ENCODE results near the gene ITGAL.
A peak's percentile ranks its signal among the peaks of the same experiment; 100 is the strongest.

ITGAL gene

GRCh38 chr16:30557707-30557956 lies 85.1 kb downstream of the ITGAL start:
- Mint-ChIP-seq H3K27me3 (no peaks in the 10 kb centered on the region), H3K4me3 (peak overlapping the region; percentile 91), H3K27ac (peak overlapping the region; percentile 94), H3K36me3 (peaks cover 4% of the 10 kb centered on the region), H3K9me3 (no peaks in the 10 kb centered on the region), H3K4me1 (peaks cover 51% of the 10 kb centered on the region)

- no peaks in the 10 kb centered on the region for H3K9me3 Mint-ChIP-seq
- H3K4me1 Mint-ChIP-seq = peaks cover 46% of the 10 kb centered on the region
- peak within 1 kb of the TSS; percentile 94 for H3K27ac Mint-ChIP-seq
- no peaks in the 10 kb centered on the region for H3K27me3 Mint-ChIP-seq
- peak within 1 kb of the TSS; percentile 91 for H3K4me3 Mint-ChIP-seq
- H3K36me3 Mint-ChIP-seq = peaks cover 4% of the 10 kb centered on the region
These were observed 85.6 kb downstream of the ITGAL start, which contains the start of gene ZNF764 for GRCh38 chr16:30557957-30558788. ZNF764 (minus strand) TSS chr16:30558374; CDS start chr16:30558182, 192 bp downstream.

- no peaks in the 10 kb centered on the region for H3K9me3 Mint-ChIP-seq
These were observed 86.3 kb downstream of the ITGAL start for GRCh38 chr16:30558789-30559377.

GRCh38 chr16:30559690-30560089 lies 87.1 kb downstream of the ITGAL start:
- H3K27me3 Mint-ChIP-seq = no peaks in the 10 kb centered on the region
- H3K36me3 Mint-ChIP-seq = no peaks in the 10 kb centered on the region
- H3K27ac Mint-ChIP-seq = peak overlapping the region; percentile 81
- peaks cover 33% of the 10 kb centered on the region for H3K4me1 Mint-ChIP-seq
- H3K4me3 Mint-ChIP-seq = no peak overlapping the region
- H3K9me3 Mint-ChIP-seq = no peaks in the 10 kb centered on the region

More at GRCh38 chr16:30558789-30559377, 86.3 kb downstream of the ITGAL start:
- Mint-ChIP-seq H3K36me3 (no peaks in the 10 kb centered on the region), H3K27ac (peak overlapping the region; percentile 87), H3K4me1 (peaks cover 39% of the 10 kb centered on the region), H3K27me3 (no peaks in the 10 kb centered on the region), H3K4me3 (peak overlapping the region; percentile 91)

GRCh38 chr16:30561089-30561816 lies 88.7 kb downstream of the ITGAL start:
- Mint-ChIP-seq H3K27ac (peak overlapping the region; percentile 84), H3K36me3 (no peaks in the 10 kb centered on the region), H3K4me1 (peaks cover 29% of the 10 kb centered on the region), H3K4me3 (peak overlapping the region; percentile 85), H3K27me3 (no peaks in the 10 kb centered on the region), H3K9me3 (no peaks in the 10 kb centered on the region)

- no peaks in the 10 kb centered on the region for H3K27me3 Mint-ChIP-seq
- H3K4me1 Mint-ChIP-seq = peaks cover 31% of the 10 kb centered on the region
- no peak overlapping the region for H3K27ac Mint-ChIP-seq
These were observed 89.5 kb downstream of the ITGAL start for GRCh38 chr16:30562021-30562420.

GRCh38 chr16:30565526-30565925 lies 93.0 kb downstream of the ITGAL start:
- no peaks in the 10 kb centered on the region for H3K27me3 Mint-ChIP-seq
- H3K4me3 Mint-ChIP-seq = no peak overlapping the region
- H3K4me1 Mint-ChIP-seq = peaks cover 37% of the 10 kb centered on the region
- H3K36me3 Mint-ChIP-seq = no peaks in the 10 kb centered on the region
- H3K9me3 Mint-ChIP-seq = no peaks in the 10 kb centered on the region
- no peak overlapping the region for H3K27ac Mint-ChIP-seq

More at GRCh38 chr16:30562021-30562420, 89.5 kb downstream of the ITGAL start:
- H3K9me3 Mint-ChIP-seq = no peaks in the 10 kb centered on the region
- H3K4me3 Mint-ChIP-seq = peak overlapping the region; percentile 85
- H3K36me3 Mint-ChIP-seq = no peaks in the 10 kb centered on the region

- Mint-ChIP-seq H3K4me1 (peaks cover 38% of the 10 kb centered on the region), H3K9me3 (no peaks in the 10 kb centered on the region), H3K36me3 (no peaks in the 10 kb centered on the region), H3K27ac (peak overlapping the region; percentile 33), H3K27me3 (no peaks in the 10 kb centered on the region), H3K4me3 (no peak overlapping the region)
These were observed 93.4 kb downstream of the ITGAL start for GRCh38 chr16:30565984-30566383.

- Mint-ChIP-seq H3K4me1 (peaks cover 35% of the 10 kb centered on the region), H3K4me3 (no peak overlapping the region), H3K36me3 (no peaks in the 10 kb centered on the region), H3K27ac (peak overlapping the region; percentile 33), H3K27me3 (no peaks in the 10 kb centered on the region), H3K9me3 (no peaks in the 10 kb centered on the region)
These were observed 94.0 kb downstream of the ITGAL start for GRCh38 chr16:30566531-30566930.

- H3K27ac Mint-ChIP-seq = peak overlapping the region; percentile 98
- H3K9me3 Mint-ChIP-seq = no peaks in the 10 kb centered on the region
- no peaks in the 10 kb centered on the region for H3K36me3 Mint-ChIP-seq
- H3K4me3 Mint-ChIP-seq = peak overlapping the region; percentile 81
- peaks cover 38% of the 10 kb centered on the region for H3K4me1 Mint-ChIP-seq
- H3K27me3 Mint-ChIP-seq = no peaks in the 10 kb centered on the region
These were observed 94.8 kb downstream of the ITGAL start for GRCh38 chr16:30567160-30567990.

GRCh38 chr16:30567991-30568638 lies 95.6 kb downstream of the ITGAL start:
- no peaks in the 10 kb centered on the region for H3K36me3 Mint-ChIP-seq
- H3K27ac Mint-ChIP-seq = peak overlapping the region; percentile 98
- H3K27me3 Mint-ChIP-seq = no peaks in the 10 kb centered on the region
- H3K9me3 Mint-ChIP-seq = no peaks in the 10 kb centered on the region
- peaks cover 41% of the 10 kb centered on the region for H3K4me1 Mint-ChIP-seq
- H3K4me3 Mint-ChIP-seq = peak overlapping the region; percentile 81

GRCh38 chr16:30569281-30569680 lies 96.7 kb downstream of the ITGAL start:
- H3K9me3 Mint-ChIP-seq = no peaks in the 10 kb centered on the region

GRCh38 chr16:30569746-30570635 lies 97.4 kb downstream of the ITGAL start:
- Mint-ChIP-seq H3K27me3 (no peaks in the 10 kb centered on the region), H3K36me3 (no peaks in the 10 kb centered on the region), H3K4me1 (peaks cover 45% of the 10 kb centered on the region), H3K9me3 (no peaks in the 10 kb centered on the region), H3K4me3 (peak overlapping the region; percentile 52), H3K27ac (peak overlapping the region; percentile 30)

More at GRCh38 chr16:30569281-30569680, 96.7 kb downstream of the ITGAL start:
- Mint-ChIP-seq H3K36me3 (no peaks in the 10 kb centered on the region), H3K4me3 (no peak overlapping the region), H3K27me3 (no peaks in the 10 kb centered on the region), H3K27ac (no peak overlapping the region), H3K4me1 (peaks cover 45% of the 10 kb centered on the region)

All from activated naive CD4-positive, alpha-beta T cell treated with anti-CD3 and anti-CD28 coated beads, Interleukin-2, amount 50 U/mL, for 24 hours (primary cell).